ENCODE measurements around the gene PKHD1.
"Not testable (repeated sequence)": the region's sequence is repeated elsewhere in the genome, so short reads cannot be mapped to it uniquely, and the experiment has no call there.

PKHD1 gene

GRCh38 chr6:51856508-51856907 lies 230.9 kb downstream of the PKHD1 start:
- DNase-seq (ENCODE audit: low read depth in 2 of 2), result no peak

GRCh38 chr6:51855310-51856082 lies 231.9 kb downstream of the PKHD1 start:
- peak in 1 of 2 donors; percentile 3 for DNase-seq (ENCODE audit: low read depth in 2 of 2)

- no peak for DNase-seq (ENCODE audit: low read depth in 2 of 2)
Observed at GRCh38 chr6:51854876-51855275, 232.5 kb downstream of the PKHD1 start.

- no peak for DNase-seq (ENCODE audit: low read depth in 2 of 2)
Observed at GRCh38 chr6:51854347-51854746, 233.1 kb downstream of the PKHD1 start.

GRCh38 chr6:51853109-51853508 lies 234.3 kb downstream of the PKHD1 start:
- DNase-seq (ENCODE audit: low read depth in 2 of 2), result not testable (repeated sequence)

GRCh38 chr6:51846531-51846930 lies 240.9 kb downstream of the PKHD1 start:
- no peak for DNase-seq (ENCODE audit: low read depth in 2 of 2)

GRCh38 chr6:51844336-51844735 lies 243.1 kb downstream of the PKHD1 start:
- DNase-seq (ENCODE audit: low read depth in 2 of 2), result no peak

GRCh38 chr6:51843456-51844056 lies 243.9 kb downstream of the PKHD1 start:
- DNase-seq (ENCODE audit: low read depth in 2 of 2), result no peak

GRCh38 chr6:51842804-51843378 lies 244.5 kb downstream of the PKHD1 start:
- DNase-seq (ENCODE audit: low read depth in 2 of 2), result no peak

GRCh38 chr6:51842061-51842803 lies 245.2 kb downstream of the PKHD1 start:
- DNase-seq (ENCODE audit: low read depth in 2 of 2), result no peak

GRCh38 chr6:51841626-51842025 lies 245.8 kb downstream of the PKHD1 start:
- DNase-seq (ENCODE audit: low read depth in 2 of 2), result no peak

GRCh38 chr6:51839726-51840374 lies 247.6 kb downstream of the PKHD1 start:
- DNase-seq (ENCODE audit: low read depth in 2 of 2), result no peak

GRCh38 chr6:51830666-51831065 lies 256.7 kb downstream of the PKHD1 start:
- no peak for DNase-seq (ENCODE audit: low read depth in 2 of 2)

GRCh38 chr6:51827580-51827979 lies 259.8 kb downstream of the PKHD1 start:
- no peak for DNase-seq (ENCODE audit: low read depth in 2 of 2)

GRCh38 chr6:51824940-51825339 lies 262.5 kb downstream of the PKHD1 start:
- DNase-seq (ENCODE audit: low read depth in 2 of 2), result no peak

GRCh38 chr6:51820555-51820954 lies 266.9 kb downstream of the PKHD1 start:
- no peak for DNase-seq (ENCODE audit: low read depth in 2 of 2)

GRCh38 chr6:51818520-51819022 lies 268.8 kb downstream of the PKHD1 start:
- DNase-seq (ENCODE audit: low read depth in 2 of 2), result no peak

- DNase-seq (ENCODE audit: low read depth in 2 of 2), result no peak
Observed at GRCh38 chr6:51817832-51818231, 269.6 kb downstream of the PKHD1 start.

GRCh38 chr6:51814418-51814817 lies 273.0 kb downstream of the PKHD1 start:
- DNase-seq (ENCODE audit: low read depth in 2 of 2), result no peak

GRCh38 chr6:51813904-51814303 lies 273.5 kb downstream of the PKHD1 start:
- DNase-seq (ENCODE audit: low read depth in 2 of 2), result no peak

- DNase-seq (ENCODE audit: low read depth in 2 of 2), result no peak
Observed at GRCh38 chr6:51812231-51812630, 275.2 kb downstream of the PKHD1 start.

- no peak for DNase-seq (ENCODE audit: low read depth in 2 of 2)
Observed at GRCh38 chr6:51805517-51805916, 281.9 kb downstream of the PKHD1 start.
